ENCODE data around the gene MAPKBP1.

MAPKBP1 gene

GRCh38 chr15:41791547-41791937, 17.3 kb downstream of the MAPKBP1 start:
- DNase-seq (ENCODE audit: low read depth in 1 of 2, low spot score in 1 of 2), result no peak
- no peak overlapping the region for H3K4me3 ChIP-seq (replicated peaks; ENCODE audit: insufficient read depth, low read length)
- TF ChIP-seq SPI1 (IDR thresholded peaks at IDR 0.05; ENCODE audit: borderline replicate concordance, low read depth) (no peak), POLR2AphosphoS5 (IDR thresholded peaks at IDR 0.05; ENCODE audit: low read depth) (no peak), CTCF (IDR thresholded peaks at IDR 0.05; ENCODE audit: insufficient read depth, low read length) (no peak), GABPA (IDR thresholded peaks at IDR 0.05; ENCODE audit: low read depth) (no peak)
- TF ChIP-seq, protein P1, sequence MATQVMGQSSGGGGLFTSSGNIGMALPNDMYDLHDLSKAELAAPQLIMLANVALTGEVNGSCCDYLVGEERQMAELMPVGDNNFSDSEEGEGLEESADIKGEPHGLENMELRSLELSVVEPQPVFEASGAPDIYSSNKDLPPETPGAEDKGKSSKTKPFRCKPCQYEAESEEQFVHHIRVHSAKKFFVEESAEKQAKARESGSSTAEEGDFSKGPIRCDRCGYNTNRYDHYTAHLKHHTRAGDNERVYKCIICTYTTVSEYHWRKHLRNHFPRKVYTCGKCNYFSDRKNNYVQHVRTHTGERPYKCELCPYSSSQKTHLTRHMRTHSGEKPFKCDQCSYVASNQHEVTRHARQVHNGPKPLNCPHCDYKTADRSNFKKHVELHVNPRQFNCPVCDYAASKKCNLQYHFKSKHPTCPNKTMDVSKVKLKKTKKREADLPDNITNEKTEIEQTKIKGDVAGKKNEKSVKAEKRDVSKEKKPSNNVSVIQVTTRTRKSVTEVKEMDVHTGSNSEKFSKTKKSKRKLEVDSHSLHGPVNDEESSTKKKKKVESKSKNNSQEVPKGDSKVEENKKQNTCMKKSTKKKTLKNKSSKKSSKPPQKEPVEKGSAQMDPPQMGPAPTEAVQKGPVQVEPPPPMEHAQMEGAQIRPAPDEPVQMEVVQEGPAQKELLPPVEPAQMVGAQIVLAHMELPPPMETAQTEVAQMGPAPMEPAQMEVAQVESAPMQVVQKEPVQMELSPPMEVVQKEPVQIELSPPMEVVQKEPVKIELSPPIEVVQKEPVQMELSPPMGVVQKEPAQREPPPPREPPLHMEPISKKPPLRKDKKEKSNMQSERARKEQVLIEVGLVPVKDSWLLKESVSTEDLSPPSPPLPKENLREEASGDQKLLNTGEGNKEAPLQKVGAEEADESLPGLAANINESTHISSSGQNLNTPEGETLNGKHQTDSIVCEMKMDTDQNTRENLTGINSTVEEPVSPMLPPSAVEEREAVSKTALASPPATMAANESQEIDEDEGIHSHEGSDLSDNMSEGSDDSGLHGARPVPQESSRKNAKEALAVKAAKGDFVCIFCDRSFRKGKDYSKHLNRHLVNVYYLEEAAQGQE (IDR thresholded peaks at IDR 0.05; ENCODE audit: insufficient replicate concordance, low read depth), result no peak
- H3K27me3 ChIP-seq (ENCODE audit: insufficient read depth, poor library complexity, severe bottlenecking), result no peaks in the 10 kb centered on the region
- H3K27ac ChIP-seq (replicated peaks), result no peak overlapping the region

GRCh38 chr15:41792000-41792637, 17.8 kb downstream of the MAPKBP1 start:
- TF ChIP-seq CTCF (IDR thresholded peaks at IDR 0.05; ENCODE audit: insufficient read depth, low read length) (no peak), GABPA (IDR thresholded peaks at IDR 0.05; ENCODE audit: low read depth) (no peak), POLR2AphosphoS5 (IDR thresholded peaks at IDR 0.05; ENCODE audit: low read depth) (no peak), SPI1 (IDR thresholded peaks at IDR 0.05; ENCODE audit: borderline replicate concordance, low read depth) (no peak)
- TF ChIP-seq, protein P1 (IDR thresholded peaks at IDR 0.05; ENCODE audit: insufficient replicate concordance, low read depth), result no peak
- no peak overlapping the region for H3K27ac ChIP-seq (replicated peaks)
- H3K4me3 ChIP-seq (replicated peaks; ENCODE audit: insufficient read depth, low read length), result no peak overlapping the region
- DNase-seq (ENCODE audit: low read depth in 1 of 2, low spot score in 1 of 2), result no peak
- no peaks in the 10 kb centered on the region for H3K27me3 ChIP-seq (ENCODE audit: insufficient read depth, poor library complexity, severe bottlenecking)

GRCh38 chr15:41794081-41794480, 19.8 kb downstream of the MAPKBP1 start:
- H3K27me3 ChIP-seq (ENCODE audit: insufficient read depth, poor library complexity, severe bottlenecking), result no peaks in the 10 kb centered on the region
- no peak for DNase-seq (ENCODE audit: low read depth in 1 of 2, low spot score in 1 of 2)
- no peak overlapping the region for H3K4me3 ChIP-seq (replicated peaks; ENCODE audit: insufficient read depth, low read length)
- no peak for TF ChIP-seq POLR2AphosphoS5 (IDR thresholded peaks at IDR 0.05; ENCODE audit: low read depth)
- no peak for TF ChIP-seq SPI1 (IDR thresholded peaks at IDR 0.05; ENCODE audit: borderline replicate concordance, low read depth)
- TF ChIP-seq, protein P1 (IDR thresholded peaks at IDR 0.05; ENCODE audit: insufficient replicate concordance, low read depth), result no peak
- no peak for TF ChIP-seq GABPA (IDR thresholded peaks at IDR 0.05; ENCODE audit: low read depth)
- TF ChIP-seq CTCF (IDR thresholded peaks at IDR 0.05; ENCODE audit: insufficient read depth, low read length), result no peak
- H3K27ac ChIP-seq (replicated peaks), result no peak overlapping the region
